ENCODE measurements around the gene JMJD8. TPM values are rescaled to one million over a fixed set of nuclear protein-coding genes. Genes with fewer than 3 reads are reported as not detected.

Gene JMJD8, protein sequence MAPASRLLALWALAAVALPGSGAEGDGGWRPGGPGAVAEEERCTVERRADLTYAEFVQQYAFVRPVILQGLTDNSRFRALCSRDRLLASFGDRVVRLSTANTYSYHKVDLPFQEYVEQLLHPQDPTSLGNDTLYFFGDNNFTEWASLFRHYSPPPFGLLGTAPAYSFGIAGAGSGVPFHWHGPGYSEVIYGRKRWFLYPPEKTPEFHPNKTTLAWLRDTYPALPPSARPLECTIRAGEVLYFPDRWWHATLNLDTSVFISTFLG
- total RNA-seq, result 158 TPM

DNA sequence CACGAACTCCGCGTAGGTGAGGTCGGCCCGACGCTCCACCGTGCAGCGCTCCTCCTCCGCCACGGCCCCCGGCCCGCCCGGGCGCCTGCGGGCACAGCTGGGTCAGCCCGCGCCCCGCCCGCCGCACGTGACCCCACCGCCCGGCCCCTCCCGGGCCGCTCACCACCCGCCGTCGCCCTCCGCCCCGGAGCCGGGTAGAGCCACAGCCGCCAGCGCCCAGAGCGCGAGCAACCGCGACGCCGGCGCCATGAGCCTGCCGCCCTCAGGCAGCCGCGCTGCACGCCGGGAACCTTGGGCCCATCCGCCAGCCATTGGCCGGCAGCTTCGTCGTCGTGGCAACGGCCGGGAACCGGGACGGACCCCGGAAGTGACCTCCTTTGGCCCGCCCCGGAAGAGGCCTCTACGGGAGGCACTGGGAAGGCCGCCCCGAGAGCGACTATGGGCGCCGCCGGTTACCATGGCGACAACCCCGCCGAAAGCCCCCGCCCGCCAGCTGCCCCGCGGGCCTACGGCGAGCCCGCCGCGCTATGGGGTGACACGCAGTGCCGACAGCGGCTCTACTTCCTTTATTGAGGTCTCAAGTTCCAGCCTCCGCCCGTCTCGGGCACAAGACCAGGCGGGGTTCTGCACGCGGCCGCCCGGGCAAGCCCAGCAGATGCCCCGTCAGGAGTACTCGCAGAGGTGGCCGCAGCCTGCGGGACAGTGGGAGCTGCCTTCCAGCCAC lies at the start of gene JMJD8:
Gene JMJD8, minus strand, starts transcription at position 264 of the 724 bp plus-strand sequence. Its CDS starts 15 bp downstream, at position 249.
- Histone ChIP-seq H3K27ac (peak within 1 kb of the TSS; percentile 68 to 72), H3K9me3 (no peaks in the 10 kb centered on the region), H3K36me3 (peaks cover 20 to 36% of the 10 kb centered on the region in 2 donors), H3K27me3 (no peaks in the 10 kb centered on the region), H3K4me1 (peaks cover 25 to 43% of the 10 kb centered on the region in 2 donors), H3K4me3 (peak within 1 kb of the TSS; percentile 64 to 69)
- peak; percentile 85 to 98 for DNase-seq (ENCODE audit: low spot score in 2 of 2)
- TF ChIP-seq CTCF (IDR thresholded peaks at IDR 0.05), result no peak
- intact Hi-C loops (cut with DNase I), result no loop called here

DNA sequence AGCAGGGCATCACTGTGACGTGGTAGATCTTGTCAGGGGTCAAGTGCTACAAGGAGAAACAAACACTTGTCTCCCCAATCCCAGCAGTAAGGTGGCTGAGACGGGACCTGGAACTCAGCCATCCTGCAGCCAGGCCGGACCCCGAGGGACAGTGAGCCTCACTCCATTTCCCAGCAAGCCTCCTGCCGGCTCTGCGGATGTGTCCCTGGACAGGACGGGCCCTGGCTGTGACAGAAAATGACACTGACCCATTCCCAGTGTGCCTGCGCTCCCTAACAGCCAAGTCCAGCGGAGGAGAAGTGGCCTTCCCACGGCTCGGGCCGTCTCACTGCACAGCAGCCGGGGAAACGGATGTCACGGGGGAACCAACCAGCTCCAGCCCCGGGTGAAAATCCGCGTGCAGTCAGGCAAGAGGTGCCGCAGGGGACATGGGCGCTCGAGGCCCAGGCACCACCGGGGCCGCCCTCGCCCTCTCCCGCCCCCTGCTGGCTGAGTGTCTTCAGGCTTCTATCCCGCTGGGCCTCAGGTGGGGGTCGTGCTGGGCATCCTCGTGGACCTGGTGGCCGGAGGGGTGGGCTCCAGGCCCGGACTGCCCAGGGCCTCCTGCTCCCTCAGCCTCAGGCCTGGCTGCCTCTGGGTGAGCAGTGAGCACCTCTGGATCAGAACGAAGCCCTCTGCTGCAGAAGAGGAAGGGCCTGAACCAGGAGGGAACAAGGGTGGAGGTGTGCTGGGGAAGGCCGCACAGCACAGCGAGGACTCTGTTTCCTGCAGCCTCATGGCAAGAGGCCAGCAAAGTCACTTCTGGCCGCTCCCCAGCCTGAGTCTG lies 49.5 kb upstream of the JMJD8 start:
- Histone ChIP-seq H3K27ac (no peak overlapping the region), H3K36me3 (peaks cover 43 to 76% of the 10 kb centered on the region in 2 donors), H3K4me1 (peaks cover under 1 to 2% of the 10 kb centered on the region in 2 donors), H3K4me3 (no peak overlapping the region), H3K9me3 (no peaks in the 10 kb centered on the region), H3K27me3 (peaks cover under 1% of the 10 kb centered on the region)
- intact Hi-C loops (cut with DNase I), result no loop called here
- no peak for DNase-seq (ENCODE audit: low spot score in 2 of 2)
- peak in 1 of 3 experiments; percentile 13 for TF ChIP-seq CTCF (IDR thresholded peaks at IDR 0.05)

- DNase-seq (ENCODE audit: low spot score in 2 of 2), result no peak
- H3K36me3 ChIP-seq, result peaks cover 43 to 75% of the 10 kb centered on the region in 2 donors
- TF ChIP-seq CTCF (IDR thresholded peaks at IDR 0.05), result no peak
- no peak overlapping the region for H3K27ac ChIP-seq
- no peaks in the 10 kb centered on the region for H3K9me3 ChIP-seq
- H3K4me1 ChIP-seq, result peaks cover 7 to 8% of the 10 kb centered on the region in 2 donors
- H3K4me3 ChIP-seq, result no peak overlapping the region
- peaks cover 4% of the 10 kb centered on the region for H3K27me3 ChIP-seq
- intact Hi-C loops (cut with DNase I), result no loop called here
Observed at GRCh38 chr16:732936-733335, 48.8 kb upstream of the JMJD8 start.

DNA sequence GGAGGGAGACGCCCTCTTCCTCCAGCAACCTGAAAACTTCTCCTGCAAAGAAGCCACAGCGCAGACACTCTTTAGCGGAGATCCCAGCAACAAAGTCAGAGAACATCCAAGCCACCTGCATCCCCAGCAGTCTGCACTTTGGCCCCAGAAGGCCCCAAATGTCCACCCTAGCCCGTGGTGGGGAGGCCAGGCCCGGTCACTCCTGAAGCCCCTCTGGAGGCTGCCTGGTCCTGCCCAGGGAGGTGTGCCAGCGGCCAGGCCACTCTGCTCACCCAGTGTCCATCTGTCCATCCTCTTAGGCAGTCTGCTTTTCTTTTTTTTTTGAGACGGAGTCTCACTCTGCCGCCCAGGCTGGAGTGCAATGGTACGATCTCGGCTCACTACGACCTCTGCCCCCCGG lies 48.2 kb upstream of the JMJD8 start:
- no peak for DNase-seq (ENCODE audit: low spot score in 2 of 2)
- H3K4me1 ChIP-seq, result peaks cover 13 to 14% of the 10 kb centered on the region in 2 donors
- intact Hi-C loops (cut with DNase I), result no loop called here
- H3K36me3 ChIP-seq, result peaks cover 43 to 69% of the 10 kb centered on the region in 2 donors
- TF ChIP-seq CTCF (IDR thresholded peaks at IDR 0.05), result no peak
- peaks cover 10% of the 10 kb centered on the region for H3K27me3 ChIP-seq
- no peak overlapping the region for H3K4me3 ChIP-seq
- no peak overlapping the region for H3K27ac ChIP-seq
- no peaks in the 10 kb centered on the region for H3K9me3 ChIP-seq

DNA sequence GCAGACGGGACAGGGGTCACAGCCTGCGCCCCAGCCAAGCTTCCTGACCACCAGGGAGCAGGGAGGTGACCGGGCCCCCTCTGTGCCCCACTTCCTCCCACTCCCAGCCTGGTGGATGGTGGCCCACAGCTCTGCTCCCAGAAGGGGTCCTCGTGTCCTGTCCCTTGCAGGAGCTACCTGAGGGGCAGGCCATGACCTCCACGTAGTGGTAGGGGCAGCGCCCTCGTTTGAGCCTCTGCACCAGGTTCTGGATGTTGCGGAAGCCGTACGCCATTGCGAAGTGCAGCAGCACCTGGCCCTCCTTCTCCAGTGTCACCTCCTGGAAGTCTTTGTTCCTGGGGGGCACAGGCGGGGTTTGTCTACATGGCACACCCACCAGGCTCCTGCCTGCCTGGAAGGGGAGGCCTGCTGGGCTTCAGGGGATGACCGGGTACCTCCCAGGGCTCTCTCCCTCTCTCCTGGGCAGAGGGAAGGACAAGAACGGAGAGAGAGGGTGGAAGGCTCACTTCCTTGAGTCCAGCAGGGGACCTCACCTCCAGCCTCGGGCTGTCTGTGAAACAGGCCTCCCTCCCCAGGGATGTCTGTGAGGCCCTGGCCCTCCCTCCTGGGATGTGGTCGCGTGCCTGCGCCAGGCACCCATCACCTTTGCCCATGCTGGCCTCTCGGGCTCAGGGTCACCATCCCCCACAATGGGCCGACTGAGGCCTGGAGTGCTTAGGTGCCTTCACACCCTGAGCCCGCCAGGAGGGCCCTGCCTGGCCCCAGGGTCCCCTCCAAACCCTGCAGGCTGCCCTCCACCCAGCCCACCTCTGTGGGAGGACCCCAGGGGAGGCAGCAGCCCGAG lies 46.8 kb upstream of the JMJD8 start:
- no peak overlapping the region for H3K27ac ChIP-seq
- intact Hi-C loops (cut with DNase I), result no loop called here
- no peak for TF ChIP-seq CTCF (IDR thresholded peaks at IDR 0.05)
- peaks cover 19 to 22% of the 10 kb centered on the region in 2 donors for H3K4me1 ChIP-seq
- peaks cover 13% of the 10 kb centered on the region for H3K27me3 ChIP-seq
- H3K9me3 ChIP-seq, result no peaks in the 10 kb centered on the region
- H3K4me3 ChIP-seq, result no peak overlapping the region
- peaks cover 32 to 54% of the 10 kb centered on the region in 2 donors for H3K36me3 ChIP-seq
- no peak for DNase-seq (ENCODE audit: low spot score in 2 of 2)
